NCI-H2107 treated with DMSO at 0.1 percent for 48 hours (cell line): ENCODE data around the gene SMIM26.
"Not testable (repeated sequence)": the region's sequence is repeated elsewhere in the genome, so short reads cannot be mapped to it uniquely, and the experiment has no call there.

Source experiments
- DNase-seq: peaks from one replicate; lab custom pipeline; 2025; ENCODE audit not compliant: unreplicated experiment; lab: John Stamatoyannopoulos, UW

The SMIM26 gene, protein sequence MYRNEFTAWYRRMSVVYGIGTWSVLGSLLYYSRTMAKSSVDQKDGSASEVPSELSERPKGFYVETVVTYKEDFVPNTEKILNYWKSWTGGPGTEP

GRCh38 chr20:18566892-18567738 is at the start of gene SMIM26:
Gene SMIM26, plus strand, starts transcription at chr20:18567432. Its CDS starts 47 bp downstream, at chr20:18567479.
- peak; percentile 52 for DNase-seq

DNA sequence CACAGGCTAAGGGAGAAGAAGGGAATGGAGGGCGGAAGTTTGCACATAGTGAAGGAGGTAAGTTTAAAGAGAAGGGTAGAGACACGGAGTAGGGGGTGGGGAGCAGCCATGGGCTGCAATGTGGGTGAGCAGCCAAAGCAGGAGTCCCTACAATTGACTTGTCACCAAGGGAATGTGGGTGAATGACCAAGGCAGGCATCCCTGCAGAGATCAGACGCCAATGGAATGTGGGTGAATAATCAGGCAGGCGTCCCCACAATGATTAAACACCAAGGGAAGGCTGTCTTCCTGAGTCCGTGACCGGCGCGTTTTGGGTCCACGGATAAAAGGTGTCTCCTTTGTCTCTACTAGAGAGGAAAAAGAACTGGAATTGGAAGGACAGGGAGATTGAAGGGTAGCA is 45.2 kb upstream of the SMIM26 start:
- not testable (repeated sequence) for DNase-seq

GRCh38 chr20:18523066-18523465 is 44.2 kb upstream of the SMIM26 start:
- DNase-seq, result no peak

DNA sequence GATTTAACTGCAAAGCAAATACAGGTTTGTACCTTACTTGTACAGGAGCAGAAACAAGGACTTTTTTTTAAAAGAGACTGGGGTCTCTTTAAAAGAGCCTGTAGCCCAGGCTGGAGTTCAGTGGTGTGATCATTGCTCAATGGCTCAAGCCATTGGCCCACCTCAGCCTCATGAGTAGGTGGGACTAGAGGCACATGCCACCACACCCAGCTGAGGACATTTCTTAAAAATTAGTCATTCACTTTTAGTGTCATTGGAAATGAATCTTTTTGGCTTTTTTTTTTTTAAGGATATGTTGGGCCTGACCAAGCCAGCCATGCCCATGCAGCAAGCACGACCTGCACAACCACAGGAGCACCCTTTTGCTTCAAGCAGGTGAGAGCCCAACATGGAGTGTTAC is 42.6 kb upstream of the SMIM26 start:
- DNase-seq, result no peak

GRCh38 chr20:18526761-18527160 is 40.5 kb upstream of the SMIM26 start:
- not testable (repeated sequence) for DNase-seq

GRCh38 chr20:18527339-18527738 is 39.9 kb upstream of the SMIM26 start:
- DNase-seq, result no peak

- DNase-seq, result no peak
Observed at GRCh38 chr20:18527836-18528235, 39.4 kb upstream of the SMIM26 start.

GRCh38 chr20:18529041-18529440 is 38.2 kb upstream of the SMIM26 start:
- no peak for DNase-seq

- no peak for DNase-seq
Observed at GRCh38 chr20:18532626-18533025, 34.6 kb upstream of the SMIM26 start.

- no peak for DNase-seq
Observed at GRCh38 chr20:18533491-18533890, 33.7 kb upstream of the SMIM26 start.

DNA sequence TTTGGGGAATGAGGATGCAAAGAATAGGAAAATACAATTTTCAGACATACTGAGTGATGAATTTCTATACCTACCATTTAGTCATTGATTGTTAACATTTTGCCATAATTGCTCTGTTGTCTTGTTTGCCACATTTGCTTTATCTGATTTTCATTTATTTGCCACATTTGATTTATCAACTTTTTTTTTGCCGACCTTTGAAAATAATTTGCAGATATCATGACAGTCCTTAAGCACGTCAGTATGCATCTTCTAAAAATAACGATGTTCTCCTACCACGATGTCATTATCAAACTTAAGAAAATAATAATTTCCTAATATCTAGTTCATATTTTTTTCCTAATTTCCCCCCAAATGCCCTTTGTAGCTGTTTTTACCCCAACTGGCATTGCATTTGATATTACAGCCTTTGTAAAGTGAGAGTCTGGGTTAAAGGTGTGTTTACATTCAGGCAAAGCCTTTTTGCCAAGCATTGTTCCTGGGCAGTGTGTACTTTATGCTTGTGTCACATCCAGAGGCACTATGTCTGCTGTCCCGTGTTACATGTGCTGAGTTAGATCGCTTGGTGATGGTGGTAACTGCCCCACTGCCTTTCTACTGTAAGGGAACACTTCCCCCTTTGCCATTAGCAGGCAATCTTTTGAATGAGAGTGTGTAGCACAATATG is 33.1 kb upstream of the SMIM26 start:
- DNase-seq, result no peak

- no peak for DNase-seq
Observed at GRCh38 chr20:18537651-18538050, 29.6 kb upstream of the SMIM26 start.

GRCh38 chr20:18541741-18542140 is 25.5 kb upstream of the SMIM26 start:
- no peak for DNase-seq

DNA sequence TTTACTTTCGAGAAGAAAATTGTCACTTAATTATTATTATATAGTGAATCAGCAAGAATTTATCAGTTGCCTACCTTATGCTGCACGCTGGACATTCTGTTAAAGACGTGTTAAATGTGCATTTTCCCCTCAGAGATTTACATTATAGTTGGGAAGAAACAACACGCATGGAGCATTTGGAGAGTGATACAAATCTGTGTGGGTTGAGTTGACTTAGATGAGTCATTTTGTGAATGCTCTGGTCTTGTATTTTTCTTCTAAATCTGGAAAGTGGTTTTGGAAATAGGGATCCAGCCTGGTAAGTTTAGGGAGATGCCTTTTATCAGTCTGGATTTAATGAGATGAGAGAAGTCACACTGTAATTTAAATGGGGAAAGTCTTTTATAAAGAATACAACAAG is 24.0 kb upstream of the SMIM26 start:
- DNase-seq, result no peak

DNA sequence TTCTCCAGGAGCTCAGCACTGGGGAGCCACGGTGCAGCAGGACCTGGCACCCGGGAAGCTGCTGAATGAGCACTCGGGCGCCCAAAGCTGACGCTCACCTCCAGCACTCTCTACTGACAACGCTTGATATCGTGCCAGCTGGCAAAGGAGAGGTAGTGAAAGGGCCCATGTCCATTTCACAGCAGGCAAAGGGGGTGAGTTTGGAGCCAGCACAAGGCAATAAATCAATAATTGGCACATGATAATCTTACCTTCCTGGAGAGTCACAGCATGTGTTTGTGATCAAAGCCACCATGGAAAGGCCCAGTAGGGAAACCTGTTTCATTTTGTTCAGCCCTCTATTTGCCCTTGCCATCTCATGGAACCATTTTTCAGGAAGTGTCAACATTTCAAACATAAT is 23.3 kb upstream of the SMIM26 start:
- DNase-seq, result peak; percentile 1

GRCh38 chr20:18545566-18545965 is 21.7 kb upstream of the SMIM26 start:
- DNase-seq, result no peak

DNA sequence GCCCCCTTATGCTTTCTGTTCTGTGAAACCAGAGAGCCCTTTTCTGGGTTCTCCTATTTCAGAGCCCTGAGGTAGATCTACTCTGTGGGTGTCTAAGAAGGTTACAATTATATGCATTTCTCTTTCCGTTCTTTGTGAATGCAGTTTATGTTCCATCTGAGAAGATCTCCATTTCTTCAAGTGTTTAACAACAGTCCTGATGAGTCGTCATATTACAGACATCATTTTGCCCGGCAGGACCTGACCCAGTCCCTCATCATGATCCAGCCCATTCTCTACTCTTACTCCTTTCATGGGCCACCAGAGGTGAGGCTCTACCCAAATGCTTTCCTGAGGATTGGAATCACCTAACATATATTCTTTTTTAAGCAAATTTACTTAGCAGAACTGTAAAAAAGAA is 18.8 kb upstream of the SMIM26 start:
- no peak for DNase-seq

DNA sequence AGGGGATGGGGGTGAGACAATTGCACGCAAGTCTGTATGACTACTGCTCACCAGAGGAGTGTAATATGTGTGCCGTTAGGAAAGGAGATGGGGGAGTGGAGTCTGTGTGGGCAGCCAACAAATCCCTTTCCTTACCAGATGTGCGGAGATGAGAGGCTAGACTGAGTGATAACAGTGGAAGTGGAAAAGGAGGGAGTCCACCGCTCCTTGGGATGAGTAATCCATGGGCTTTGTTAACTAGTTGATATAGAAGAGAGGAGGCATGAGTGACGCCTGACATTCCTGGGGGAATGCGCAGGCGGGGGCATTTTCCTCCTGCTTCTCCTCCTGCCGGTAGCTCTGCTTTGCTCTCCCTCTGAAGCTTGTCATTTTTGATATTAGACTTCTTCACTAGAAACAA is 13.5 kb upstream of the SMIM26 start:
- no peak for DNase-seq

DNA sequence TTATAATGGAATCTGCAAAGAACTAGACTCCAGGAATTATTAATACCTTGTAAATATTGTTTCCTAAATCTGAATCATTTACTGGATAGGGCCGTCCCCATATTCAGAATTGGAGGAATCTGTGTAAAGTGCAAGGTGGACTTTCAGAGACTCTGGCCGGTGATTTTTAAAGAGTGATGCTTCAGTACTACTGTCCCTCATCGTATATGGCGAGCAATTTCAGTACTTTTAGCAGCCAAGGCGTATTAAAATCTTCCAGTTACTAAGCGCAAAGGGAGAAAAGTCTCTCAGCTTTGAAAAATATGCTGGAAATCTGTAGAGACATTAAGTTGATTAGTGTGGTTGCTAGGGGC is 483 bp downstream of the SMIM26 start:
- no peak for DNase-seq

DNA sequence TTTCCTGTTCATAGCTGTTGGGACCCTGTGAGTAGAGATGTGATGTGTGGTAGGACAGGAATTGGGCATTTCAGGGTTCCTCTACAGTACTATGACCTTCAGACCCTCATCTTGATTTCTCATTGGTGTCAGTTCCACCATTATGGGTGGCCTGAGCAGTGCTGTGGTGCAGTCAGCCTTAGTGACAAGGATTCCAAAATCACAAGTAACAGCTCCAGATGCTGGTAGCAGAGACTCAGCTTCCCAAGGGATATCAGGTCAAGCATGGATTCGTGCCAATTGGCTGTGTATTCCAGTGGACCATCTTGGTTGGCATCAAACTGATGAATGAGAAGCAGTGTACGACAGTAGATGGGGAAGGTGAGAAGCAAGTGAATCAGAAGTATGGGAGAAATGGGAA is 3.8 kb downstream of the SMIM26 start:
- DNase-seq, result no peak

DNA sequence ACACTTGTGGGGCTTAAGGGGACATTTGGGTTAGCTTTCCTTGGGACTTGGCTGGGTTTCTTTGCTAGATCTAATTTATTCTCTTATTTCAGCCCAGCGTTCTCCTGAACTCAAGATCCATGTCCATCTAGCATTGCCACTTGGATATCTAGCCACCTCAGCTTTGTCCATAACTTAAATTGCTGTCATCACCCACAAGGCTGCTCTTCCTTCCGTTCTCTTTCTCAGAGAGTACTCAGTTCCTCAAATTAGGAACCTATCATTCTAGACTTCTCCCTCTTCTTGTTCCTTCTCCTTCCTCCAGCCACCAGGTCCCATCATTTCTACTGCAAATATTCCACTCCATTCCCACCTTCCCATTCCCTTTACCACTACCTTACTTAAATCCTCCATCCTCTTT is 4.3 kb downstream of the SMIM26 start:
- no peak for DNase-seq

GRCh38 chr20:18577942-18578341 is 10.7 kb downstream of the SMIM26 start:
- DNase-seq, result no peak
